Endodermal cell (in vitro differentiated cells): ENCODE data around the gene SPATA31E1. TPM values are rescaled to one million over a fixed set of nuclear protein-coding genes. Genes with fewer than 3 reads are reported as not detected.
"Not testable (repeated sequence)": the region's sequence is repeated elsewhere in the genome, so short reads cannot be mapped to it uniquely, and the experiment has no call there.

Source experiments
- DNase-seq: peaks from one replicate; pipeline ENCODE4 v3.0.0-alpha.2; 2017
- H3K27ac ChIP-seq: 2 replicates; pipeline ENCODE4 v1.5.1; 2013; ENCODE audit warnings: mild to moderate bottlenecking, low read depth, low read length, moderate library complexity
- H3K27me3 ChIP-seq: 2 replicates; pipeline ENCODE4 v1.6.1; 2013; ENCODE audit warnings: mild to moderate bottlenecking, low read length, moderate library complexity; ENCODE audit not compliant: insufficient read depth, control insufficient read depth, poor library complexity, severe bottlenecking
- H3K36me3 ChIP-seq: 2 replicates; pipeline ENCODE4 v1.7.0; 2013; ENCODE audit warnings: mild to moderate bottlenecking, low read length, moderate library complexity; ENCODE audit not compliant: control insufficient read depth, insufficient read depth
- H3K4me1 ChIP-seq: one replicate; pipeline ENCODE4 v1.7.0; 2013; ENCODE audit warnings: low read length; ENCODE audit not compliant: control insufficient read depth, insufficient read depth
- H3K4me3 ChIP-seq: 2 replicates; pipeline ENCODE4 v1.5.1; 2013; ENCODE audit warnings: mild to moderate bottlenecking, low read length, moderate library complexity
- H3K9ac ChIP-seq: 2 replicates; pipeline ENCODE4 v1.6.1; 2013; ENCODE audit warnings: mild to moderate bottlenecking, low read length, moderate library complexity; ENCODE audit not compliant: poor library complexity, severe bottlenecking; ENCODE audit errors: extremely low read depth
- H3K9me3 ChIP-seq: 2 replicates; pipeline ENCODE4 v1.6.1; 2013; ENCODE audit warnings: mild to moderate bottlenecking, low read length, moderate library complexity; ENCODE audit not compliant: control insufficient read depth
- H3K27ac Mint-ChIP-seq: 2 replicates; pipeline ENCODE4 v1.8.0; 2020; ENCODE audit warnings: mixed read lengths
- H3K27me3 Mint-ChIP-seq: 2 replicates; pipeline ENCODE4 v1.8.0; 2021; ENCODE audit warnings: mild to moderate bottlenecking, mixed read lengths; ENCODE audit not compliant: insufficient read depth
- H3K36me3 Mint-ChIP-seq: 2 replicates; pipeline ENCODE4 v1.8.0; 2020; ENCODE audit warnings: low read depth, mixed read lengths
- H3K4me1 Mint-ChIP-seq: 2 replicates; pipeline ENCODE4 v1.8.0; 2020; ENCODE audit warnings: mixed read lengths
- H3K4me3 Mint-ChIP-seq: 2 replicates; pipeline ENCODE4 v1.8.0; 2020; ENCODE audit warnings: mild to moderate bottlenecking, moderate library complexity, mixed read lengths
- H3K9me3 Mint-ChIP-seq: 2 replicates; pipeline ENCODE4 v1.8.0; 2020; ENCODE audit warnings: mild to moderate bottlenecking, mixed read lengths
- WGBS, 2 experiments: methylation state at CpG; one replicate each; pipeline versions ENCODE4 v1.1.5 to v1.1.7; 2013; ENCODE audit warnings: missing lambda C conversion rate in 2 of 2, mixed read lengths in 1 of 2; ENCODE audit not compliant: insufficient coverage in 1 of 2, insufficient read length in 1 of 2; 5-methylcytosine and 5-hydroxymethylcytosine counted together
- total RNA-seq, 2 donors: library from RNA; stranded (reverse); fragmentation: NEBNext Ultra II Directional in 1 of 2; extraction: Animal tissue kit (Norgen Biotek cat#: 25700) in 1 of 2; gene quantifications; 2 replicates in 1 of 2; 3 replicates in 1 of 2; pipeline ENCODE4 v1.2.1, GENCODE V29; 2021

The SPATA31E1 gene
- total RNA-seq, 2 donors from 2014 or later: not detected

DNA sequence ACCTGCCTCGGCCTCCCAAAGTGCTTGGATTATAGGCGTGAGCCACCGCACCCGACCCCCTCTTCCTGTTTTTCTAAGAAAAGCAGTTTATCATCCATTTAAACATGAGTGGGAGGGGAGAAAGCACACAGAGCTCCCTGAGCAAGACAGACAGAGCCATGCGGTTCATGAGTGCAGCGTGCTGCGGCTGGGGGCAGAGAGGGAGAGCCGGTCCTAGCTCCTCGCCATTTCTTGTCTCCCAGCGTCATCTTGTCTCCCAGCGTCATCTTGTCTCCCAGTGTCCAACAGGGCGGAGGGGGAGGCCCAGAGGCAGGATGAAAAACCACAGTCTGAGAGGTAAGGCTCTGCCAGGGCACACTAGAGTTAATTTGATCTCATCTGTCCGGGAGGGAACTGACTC, 36.3 kb downstream of the SPATA31E1 start:
- not testable (repeated sequence) for H3K36me3 ChIP-seq, H3K36me3 Mint-ChIP-seq, H3K9me3 ChIP-seq, H3K4me3 Mint-ChIP-seq, H3K9ac ChIP-seq, H3K27me3 ChIP-seq, DNase-seq, H3K27me3 Mint-ChIP-seq, H3K27ac Mint-ChIP-seq, H3K4me1 Mint-ChIP-seq, H3K27ac ChIP-seq, H3K4me1 ChIP-seq, H3K4me3 ChIP-seq, H3K9me3 Mint-ChIP-seq
- WGBS, 2 experiments: 93 to 96% methylated on average over 10 to 12 of the region's 13 CpGs

GRCh38 chr9:87921561-87921960, 38.9 kb downstream of the SPATA31E1 start:
- H3K9me3 Mint-ChIP-seq, H3K9me3 ChIP-seq, H3K27ac Mint-ChIP-seq, H3K4me1 Mint-ChIP-seq, H3K36me3 Mint-ChIP-seq, H3K4me3 ChIP-seq, H3K36me3 ChIP-seq, H3K4me3 Mint-ChIP-seq, H3K27me3 ChIP-seq, DNase-seq, H3K4me1 ChIP-seq, H3K9ac ChIP-seq, H3K27me3 Mint-ChIP-seq, H3K27ac ChIP-seq: not testable (repeated sequence)
- WGBS, 2 experiments: 93 to 97% methylated on average over 8 of the region's 8 CpGs

- not testable (repeated sequence) for H3K27me3 ChIP-seq, H3K9me3 Mint-ChIP-seq, H3K9ac ChIP-seq, H3K36me3 ChIP-seq, H3K4me3 ChIP-seq, H3K9me3 ChIP-seq, DNase-seq, H3K27ac Mint-ChIP-seq, H3K36me3 Mint-ChIP-seq, H3K27ac ChIP-seq, H3K4me1 Mint-ChIP-seq, H3K4me3 Mint-ChIP-seq, H3K4me1 ChIP-seq, H3K27me3 Mint-ChIP-seq
- WGBS, 2 experiments: 94 to 100% methylated on average over 1 to 9 of the region's 10 CpGs
Observed at GRCh38 chr9:87923012-87923411, 40.3 kb downstream of the SPATA31E1 start.

DNA sequence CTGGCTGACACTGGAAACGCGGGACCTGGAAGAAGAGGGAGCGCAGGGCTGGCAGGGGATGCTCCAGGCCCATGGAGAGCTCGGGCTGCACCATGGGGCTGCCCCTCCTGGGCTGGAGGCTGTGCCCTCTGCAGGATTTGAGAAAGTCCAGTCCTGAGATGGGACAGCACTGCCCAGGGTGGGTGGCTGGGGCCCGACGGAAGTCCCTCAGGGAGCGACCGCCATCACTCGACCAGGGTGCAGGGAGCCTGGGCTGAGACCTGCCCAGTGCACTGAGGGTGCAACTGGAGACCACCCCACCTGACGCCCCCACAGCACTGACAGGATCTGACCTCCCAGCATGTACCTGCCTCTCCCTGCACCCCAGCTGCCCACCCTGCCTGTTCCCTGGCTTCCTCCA, 42.2 kb downstream of the SPATA31E1 start:
- H3K27ac ChIP-seq, H3K27me3 Mint-ChIP-seq: not testable (repeated sequence)

DNA sequence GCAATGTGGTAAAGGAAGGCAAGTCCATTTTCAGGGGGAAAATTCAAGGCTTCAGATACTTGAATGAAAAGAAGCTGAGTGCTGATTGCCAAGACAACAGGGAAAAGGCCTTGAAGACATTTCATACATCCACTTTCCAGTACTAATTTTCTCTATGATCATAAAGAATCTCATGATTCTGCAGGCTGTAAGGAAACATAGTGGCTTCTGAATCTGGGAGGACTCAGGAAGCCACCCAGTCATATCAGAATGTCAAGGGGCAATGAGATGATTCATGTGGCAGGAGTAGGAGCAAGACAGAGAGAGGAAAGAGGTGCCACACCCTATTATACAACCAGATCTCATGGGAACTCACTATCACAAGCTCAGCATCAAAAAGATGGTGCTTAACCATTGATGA, 46.5 kb downstream of the SPATA31E1 start:
- not testable (repeated sequence) for H3K36me3 ChIP-seq, H3K4me3 Mint-ChIP-seq, H3K9me3 ChIP-seq, H3K4me3 ChIP-seq, H3K36me3 Mint-ChIP-seq, H3K9me3 Mint-ChIP-seq, H3K4me1 Mint-ChIP-seq, H3K9ac ChIP-seq, H3K27me3 ChIP-seq, H3K27ac ChIP-seq, DNase-seq, H3K27ac Mint-ChIP-seq, H3K4me1 ChIP-seq, H3K27me3 Mint-ChIP-seq

More for the DNA sequence above, 42.2 kb downstream of the SPATA31E1 start:
- WGBS, 2 experiments: 91 to 93% methylated on average over 5 to 10 of the region's 10 CpGs
- H3K9me3 Mint-ChIP-seq, H3K9me3 ChIP-seq, H3K27me3 ChIP-seq, H3K4me1 ChIP-seq, H3K36me3 ChIP-seq, H3K4me3 ChIP-seq, H3K36me3 Mint-ChIP-seq, DNase-seq, H3K27ac Mint-ChIP-seq, H3K4me1 Mint-ChIP-seq, H3K9ac ChIP-seq, H3K4me3 Mint-ChIP-seq: not testable (repeated sequence)

- not testable (repeated sequence) for H3K9ac ChIP-seq, H3K27me3 ChIP-seq, H3K4me3 Mint-ChIP-seq, H3K36me3 Mint-ChIP-seq, H3K4me1 Mint-ChIP-seq, H3K27ac ChIP-seq, H3K9me3 Mint-ChIP-seq, H3K4me1 ChIP-seq, H3K27me3 Mint-ChIP-seq, H3K36me3 ChIP-seq, H3K4me3 ChIP-seq, DNase-seq, H3K9me3 ChIP-seq, H3K27ac Mint-ChIP-seq
- WGBS, 2 experiments: 81 to 90% methylated on average over 5 to 7 of the region's 7 CpGs
Observed at GRCh38 chr9:87934444-87934843, 51.8 kb downstream of the SPATA31E1 start.

GRCh38 chr9:87937352-87937751, 54.7 kb downstream of the SPATA31E1 start:
- H3K9ac ChIP-seq, H3K4me3 ChIP-seq, H3K27ac ChIP-seq, H3K9me3 ChIP-seq, H3K4me1 Mint-ChIP-seq, H3K27me3 ChIP-seq, H3K4me1 ChIP-seq, H3K27ac Mint-ChIP-seq, H3K36me3 ChIP-seq, H3K4me3 Mint-ChIP-seq, H3K36me3 Mint-ChIP-seq, H3K9me3 Mint-ChIP-seq, H3K27me3 Mint-ChIP-seq, DNase-seq: not testable (repeated sequence)
- WGBS, 2 experiments: 91% methylated on average over 4 of the region's 12 CpGs; no CpG with 5 or more reads in 1 of the 2 experiments
